Medulla oblongata (tissue), 1 donor: ENCODE results near the gene TMEM151A.

Experiments used
- DNase-seq: peaks from one replicate; pipeline ENCODE4 v3.0.0-alpha.2; 2015; ENCODE audit errors: extremely low spot score

Gene TMEM151A

GRCh38 chr11:66322732-66323427, 31.2 kb downstream of the TMEM151A start:
- DNase-seq = no peak

GRCh38 chr11:66323684-66324083, 32.0 kb downstream of the TMEM151A start:
- DNase-seq = no peak

GRCh38 chr11:66324664-66325063, 33.0 kb downstream of the TMEM151A start:
- DNase-seq = no peak

DNA sequence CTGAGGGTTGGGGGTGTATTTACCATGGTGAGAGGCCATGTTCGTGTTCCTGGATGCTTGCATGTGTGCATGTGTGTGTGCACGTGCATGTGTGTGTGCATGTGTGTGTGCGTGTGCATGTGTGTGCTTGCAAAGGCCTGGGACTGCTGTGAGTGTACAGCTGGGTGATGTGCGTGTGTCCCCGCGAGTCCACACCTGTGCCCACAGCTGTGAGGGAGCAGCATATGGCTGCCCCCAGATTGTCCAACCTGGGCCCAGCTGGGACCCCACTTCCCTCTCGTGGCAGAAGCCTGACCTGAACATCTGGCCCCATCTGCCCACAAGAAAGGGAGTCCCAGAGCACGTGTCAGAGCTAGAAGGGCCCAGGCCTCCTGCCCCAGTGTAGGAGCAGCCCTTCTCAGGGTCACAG, 33.6 kb downstream of the TMEM151A start:
- no peak for DNase-seq

DNA sequence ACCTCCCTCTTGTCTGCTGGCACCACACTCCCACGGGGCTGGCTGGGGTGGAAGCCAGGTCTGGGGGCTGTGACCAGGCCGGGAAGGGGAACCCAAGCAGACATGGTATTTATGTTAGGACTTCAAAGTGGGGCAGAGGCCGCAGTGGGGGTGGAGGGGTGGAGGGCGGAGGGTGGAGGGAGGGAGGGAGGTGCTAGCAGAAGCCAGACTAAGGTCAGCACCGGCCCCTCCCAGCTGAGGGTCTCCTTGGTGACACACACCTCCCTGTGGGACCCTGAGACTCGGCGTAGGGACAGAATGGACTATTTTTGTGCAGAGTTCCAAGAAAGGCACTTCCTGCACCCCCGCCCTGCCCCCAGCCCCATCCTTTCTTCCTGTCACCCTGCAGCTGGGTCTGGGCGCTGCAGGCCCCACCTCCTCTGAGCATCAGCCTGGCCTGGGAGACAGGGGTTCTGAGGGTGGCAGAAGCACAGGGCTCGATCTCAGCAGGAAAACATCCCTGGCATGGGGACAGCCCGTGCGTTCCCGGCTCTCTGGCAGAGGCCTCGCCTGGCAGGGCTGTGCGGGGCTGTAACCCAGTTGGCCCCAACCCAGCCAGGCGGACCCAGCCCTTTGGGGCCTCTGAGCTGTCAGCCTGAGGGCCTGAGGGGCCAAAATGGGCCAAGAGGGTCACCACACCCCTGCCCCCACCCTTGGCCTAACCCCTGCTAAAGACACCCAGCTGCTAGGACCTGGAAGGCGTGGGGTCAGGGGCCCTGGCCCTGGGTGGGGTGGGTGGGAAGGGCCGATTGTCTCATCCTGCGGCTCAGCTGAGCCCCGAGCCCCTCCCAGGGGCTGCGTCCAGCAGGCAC, 34.8 kb downstream of the TMEM151A start:
- no peak for DNase-seq

DNA sequence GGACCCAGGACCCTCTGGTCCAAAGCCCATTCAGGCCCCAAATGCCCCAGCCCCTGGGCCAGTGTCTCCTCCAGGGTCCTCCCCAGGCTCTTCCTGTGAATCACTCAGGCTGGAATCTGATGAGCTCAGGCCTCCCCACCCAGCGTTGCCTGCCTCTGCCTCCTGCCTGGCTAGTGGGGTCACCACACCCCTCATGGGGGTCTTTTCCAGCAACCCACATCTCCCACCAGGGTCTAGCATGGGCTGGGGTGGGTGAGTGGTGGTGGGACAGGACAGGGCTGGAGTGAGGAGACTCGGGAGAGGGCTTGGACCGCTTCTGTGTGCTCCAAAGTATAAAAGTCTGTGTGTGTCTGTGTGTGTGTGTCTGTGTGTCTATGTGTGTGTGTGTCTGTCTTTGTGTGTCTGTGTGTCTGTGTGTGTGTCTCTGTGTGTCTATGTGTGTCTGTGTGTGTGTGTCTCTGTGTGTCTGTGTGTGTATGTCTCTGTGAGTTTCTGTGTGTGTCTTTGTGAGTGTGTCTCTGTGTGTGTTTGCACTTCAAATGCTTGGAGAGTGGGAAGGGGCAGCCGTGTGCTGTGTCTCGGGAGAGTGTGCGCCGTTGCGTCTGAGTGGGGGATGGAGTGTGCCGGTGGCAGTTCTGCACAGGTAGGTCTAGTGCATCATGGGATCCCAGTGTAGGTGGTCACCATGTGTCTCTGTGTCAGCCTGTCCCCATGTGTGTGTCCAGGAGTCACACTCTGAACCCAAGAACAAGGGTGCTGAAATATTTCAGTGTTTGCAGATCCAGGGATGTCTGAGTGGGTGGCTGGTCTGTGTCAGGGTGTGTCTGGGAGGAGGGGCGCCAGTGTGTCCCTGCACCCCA, 35.7 kb downstream of the TMEM151A start:
- DNase-seq = no peak

- no peak for DNase-seq
These were observed 36.3 kb downstream of the TMEM151A start for GRCh38 chr11:66328031-66328301.

DNA sequence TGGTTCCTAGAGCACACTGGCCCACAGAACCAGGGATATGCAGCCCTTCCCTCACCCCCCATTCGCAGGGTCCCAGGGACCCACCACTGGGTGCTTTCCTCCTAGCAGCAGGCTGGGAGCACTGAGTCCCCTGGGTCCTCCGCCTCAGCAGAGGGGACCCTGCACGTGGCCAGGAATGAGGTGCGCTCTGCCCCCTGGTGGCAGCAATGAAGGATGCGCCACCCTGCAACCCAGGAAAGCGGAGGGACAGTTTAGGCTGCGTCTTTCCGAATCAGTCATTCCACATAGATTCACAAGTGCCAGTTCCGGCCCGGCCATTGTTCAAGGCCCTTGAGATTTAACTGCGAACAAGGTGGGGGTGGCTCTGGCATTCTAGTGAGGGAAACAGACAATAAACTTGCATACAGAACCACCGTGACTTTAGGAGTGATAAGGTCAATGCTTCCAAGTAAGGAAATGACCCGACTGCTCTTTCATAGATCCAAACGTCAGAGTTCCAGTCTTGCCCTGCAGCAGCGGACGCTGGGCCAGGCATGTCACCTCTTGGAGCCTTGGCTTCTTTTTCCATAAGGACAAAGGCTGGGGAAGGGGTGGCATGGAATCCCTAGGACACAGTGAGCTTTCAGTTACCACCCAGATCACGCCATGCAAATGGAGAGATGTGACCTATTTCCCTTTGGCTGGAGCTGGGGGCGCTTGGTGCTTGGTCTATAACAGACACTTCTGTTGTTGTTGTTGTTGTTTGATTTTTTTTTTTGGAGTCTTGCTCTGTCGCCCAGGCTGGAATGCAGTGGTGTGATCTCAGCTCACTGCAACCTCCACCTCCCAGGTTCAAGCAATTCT, 36.8 kb downstream of the TMEM151A start:
- DNase-seq = peak; percentile 71

DNA sequence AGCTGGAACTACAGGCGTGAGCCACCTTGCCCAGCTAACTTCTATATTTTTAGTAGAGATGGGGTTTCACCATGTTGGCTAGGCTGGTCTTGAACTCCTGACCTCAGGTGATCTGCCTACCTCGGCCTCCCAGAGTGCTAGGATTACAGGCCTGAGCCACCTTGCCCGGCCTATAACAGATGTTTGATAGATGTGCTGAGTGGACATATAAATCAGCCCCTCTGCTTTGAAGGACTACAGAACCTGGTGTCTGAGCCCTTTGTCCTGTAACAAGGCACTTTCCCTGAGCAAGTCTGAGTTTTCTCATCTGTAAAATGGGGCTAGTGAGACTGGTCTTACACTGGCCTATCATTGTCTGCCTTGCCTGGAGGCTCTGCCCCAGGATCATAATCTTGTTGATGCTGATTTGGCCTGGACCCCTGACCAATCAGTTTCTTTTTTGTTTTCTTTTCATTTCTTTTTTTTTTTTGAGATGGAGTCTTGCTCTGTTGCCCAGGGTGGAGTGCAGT, 37.5 kb downstream of the TMEM151A start:
- no peak for DNase-seq

- no peak for DNase-seq
These were observed 39.2 kb downstream of the TMEM151A start for GRCh38 chr11:66330931-66331330.

DNA sequence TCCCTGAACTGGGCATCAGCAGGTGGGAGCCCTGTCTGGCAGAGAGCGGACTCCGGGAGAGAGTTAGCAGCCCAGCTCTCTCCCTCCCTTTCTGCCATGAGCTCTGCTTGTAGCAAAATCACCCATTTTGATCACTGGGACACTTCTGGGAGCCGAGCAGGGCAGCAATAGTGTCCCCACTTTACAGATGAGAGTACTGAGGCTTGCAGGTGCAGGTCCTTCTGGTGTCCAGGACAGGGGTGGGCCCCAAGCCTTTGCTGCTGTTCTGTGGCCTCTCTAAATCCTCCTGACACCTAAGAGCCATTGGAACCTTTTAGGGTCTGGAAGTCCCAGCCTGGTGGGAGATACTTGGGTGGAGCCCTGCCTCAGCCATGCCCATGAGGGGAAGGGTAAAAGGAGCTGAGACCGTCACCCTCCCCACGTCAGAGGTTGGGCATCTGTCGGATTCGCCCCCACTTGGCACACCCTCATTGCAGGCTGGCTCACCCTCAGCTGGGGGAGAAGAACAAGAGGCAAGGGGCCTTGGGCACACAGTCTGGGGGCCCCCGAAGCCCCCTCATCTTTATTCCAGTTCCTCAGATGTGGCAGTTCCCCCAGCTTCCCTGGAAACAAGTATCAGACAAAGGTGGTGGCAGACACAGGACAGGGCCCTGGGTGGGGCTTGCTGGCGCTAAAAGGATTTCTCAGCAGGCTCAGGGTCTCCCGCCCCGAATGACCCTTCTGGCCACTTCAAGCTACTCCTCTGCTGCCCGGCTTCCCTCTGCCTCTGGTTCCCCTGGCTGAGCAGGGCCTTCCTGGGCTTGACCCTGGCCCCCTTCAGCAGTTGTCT, 40.1 kb downstream of the TMEM151A start:
- DNase-seq = no peak

DNA sequence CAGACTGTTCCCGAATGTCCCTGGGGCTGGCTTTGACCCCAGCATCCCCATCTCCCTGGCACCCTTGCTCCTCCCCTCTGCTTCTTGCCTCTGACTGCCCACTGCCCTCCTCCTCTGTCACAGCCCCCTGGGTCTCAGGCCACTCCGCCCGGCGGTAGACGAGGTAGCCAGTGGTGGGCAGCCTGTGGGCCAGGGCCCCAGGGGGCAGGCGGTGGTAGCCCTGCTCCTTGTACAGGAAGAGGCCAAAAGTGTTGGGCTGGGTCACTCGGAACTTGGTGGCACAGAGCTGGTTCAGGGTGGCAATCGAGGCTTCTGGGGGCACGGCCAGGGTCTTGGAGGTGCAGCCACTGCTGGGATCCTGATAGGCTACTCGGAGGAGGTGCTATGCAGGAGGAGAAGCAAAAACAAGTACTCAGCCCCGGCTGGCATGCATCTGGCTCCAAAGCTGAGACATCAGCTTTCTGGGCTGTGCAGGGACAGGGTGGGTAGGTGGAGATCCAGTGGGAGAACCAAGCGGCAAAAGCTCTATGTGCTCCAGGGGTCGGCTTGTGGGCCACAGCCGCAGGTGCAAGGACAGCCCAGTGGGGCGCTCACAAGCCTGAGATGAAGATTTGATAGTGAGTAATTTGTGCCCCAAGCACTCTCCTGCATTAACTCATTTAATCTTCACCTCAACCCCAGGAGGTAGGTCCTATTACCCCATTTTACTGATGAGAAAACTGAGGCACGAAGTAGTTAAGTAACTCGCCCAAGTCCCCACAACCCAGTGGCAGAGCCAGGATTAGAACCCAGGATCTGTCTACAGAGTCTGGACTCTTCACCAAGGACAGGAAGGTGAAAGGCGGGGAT, 40.9 kb downstream of the TMEM151A start:
- DNase-seq = no peak

GRCh38 chr11:66333220-66333877, 41.7 kb downstream of the TMEM151A start:
- no peak for DNase-seq

DNA sequence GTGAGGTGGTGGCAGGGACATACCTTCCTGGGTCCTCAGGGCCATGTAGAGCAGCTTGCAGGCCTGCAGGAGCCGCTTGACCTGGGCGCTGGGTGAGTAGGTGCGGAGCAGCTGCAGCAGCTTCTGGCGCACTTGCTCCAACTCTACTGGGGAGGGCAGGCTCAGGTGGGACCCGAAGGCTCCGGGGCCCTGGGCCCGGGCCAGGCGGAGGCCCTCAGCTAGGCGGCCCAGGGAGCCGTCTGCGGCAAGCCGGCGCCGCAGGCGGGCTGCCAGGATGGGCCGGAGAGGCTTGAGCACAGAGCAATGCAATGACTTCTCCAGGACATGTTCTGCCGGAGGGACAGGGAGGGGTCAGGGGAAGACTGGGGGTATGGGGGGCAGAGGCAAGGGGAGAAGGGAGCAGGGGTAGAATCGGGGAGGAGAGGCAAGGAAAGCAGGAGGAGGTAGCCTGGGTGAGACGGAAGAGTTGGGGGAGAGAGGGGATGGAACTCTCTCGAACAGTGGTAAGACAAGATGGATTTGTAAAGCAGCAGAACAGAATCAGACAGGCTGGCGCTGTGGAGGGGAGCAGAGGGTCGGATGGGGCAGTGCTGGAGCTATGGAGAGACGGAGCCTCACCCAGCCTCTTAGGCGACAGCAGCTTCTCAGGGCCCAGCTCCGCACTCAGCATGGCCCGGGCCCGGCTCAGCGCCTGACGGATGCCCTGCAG, 42.4 kb downstream of the TMEM151A start:
- DNase-seq = no peak

DNA sequence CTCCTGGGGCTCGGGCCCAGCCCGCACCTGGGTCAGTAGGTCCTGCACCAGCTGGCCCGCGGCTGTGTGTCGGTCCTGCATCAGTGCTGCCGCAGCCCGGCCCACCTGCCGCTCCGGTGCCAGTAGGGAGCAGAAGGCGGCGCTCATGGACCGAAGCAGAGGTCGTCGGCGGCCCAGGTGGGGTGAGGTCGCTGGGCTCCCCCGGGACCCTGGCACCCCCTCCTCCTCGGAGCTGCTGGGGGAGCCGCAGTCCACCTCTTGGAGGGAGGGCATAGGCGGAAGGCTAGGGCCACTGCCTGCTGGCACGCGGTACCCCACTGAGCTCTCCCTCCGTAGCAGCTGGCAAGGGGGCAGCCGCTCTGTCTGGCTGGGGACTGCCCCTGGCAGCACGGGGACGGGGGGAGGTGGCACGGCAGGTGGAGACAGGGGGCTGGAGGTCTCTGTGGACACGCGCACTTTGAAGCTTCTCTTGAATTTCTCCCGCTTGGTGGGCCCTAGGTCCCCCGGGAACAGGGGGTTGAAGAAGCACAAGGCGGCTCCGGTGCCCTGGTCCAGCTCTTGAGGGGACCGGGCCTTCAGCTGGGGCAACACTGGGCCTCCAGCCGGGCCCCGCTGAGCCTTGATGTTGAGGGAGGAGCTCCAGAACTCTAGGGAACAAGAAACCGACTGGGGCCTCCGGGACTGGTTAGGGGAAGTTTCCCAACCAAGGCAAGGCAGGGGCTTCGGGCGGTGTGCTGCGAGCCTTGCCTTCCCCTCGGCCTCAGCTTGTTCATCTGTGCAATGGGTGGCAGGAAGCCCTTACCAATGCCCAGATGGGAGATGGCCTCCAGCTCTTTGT, 43.1 kb downstream of the TMEM151A start:
- no peak for DNase-seq

DNA sequence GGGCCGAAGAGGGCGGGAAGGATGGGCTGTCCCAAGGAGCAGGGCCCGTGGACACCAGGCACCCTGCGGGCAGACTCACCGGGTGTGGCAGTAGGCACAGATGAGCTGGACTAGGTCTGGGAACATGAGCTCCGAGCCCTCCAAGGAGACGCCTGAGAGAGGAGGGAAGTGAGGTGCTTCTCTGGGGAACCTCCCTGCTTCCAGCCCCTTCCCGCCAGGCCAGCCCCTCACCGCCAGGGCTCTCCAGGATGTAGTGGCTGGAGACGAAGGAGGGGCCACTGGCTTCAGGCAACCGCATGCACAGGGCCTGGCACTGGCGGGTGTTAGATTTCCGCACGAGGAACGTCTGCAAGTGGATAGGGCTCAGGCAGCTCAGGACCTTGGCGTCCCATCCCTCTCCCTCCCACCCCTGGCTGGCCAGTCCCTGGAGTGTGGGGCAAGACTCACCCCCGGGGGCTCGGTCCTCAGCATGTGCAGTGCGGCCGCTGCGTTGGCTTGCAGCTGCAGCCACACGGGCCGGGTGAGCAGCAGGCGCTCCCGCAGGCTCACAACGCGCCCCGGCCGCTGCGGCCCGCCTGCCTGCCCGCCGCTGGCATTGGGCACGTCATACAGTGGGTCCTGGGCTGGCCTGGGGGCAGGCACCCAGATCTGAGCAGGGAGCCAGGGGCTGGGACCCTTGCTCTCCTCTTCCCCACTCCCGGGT, 44.0 kb downstream of the TMEM151A start:
- no peak for DNase-seq
